HG02970 (cell line): ENCODE results near the gene CCM2L.

Experiments
- ATAC-seq: cut with Tn5 transposase; IDR thresholded peaks from one replicate; pipeline ENCODE4 v1.9.1; 2021; ENCODE audit warnings: mild to moderate bottlenecking, moderate library complexity, moderate number of reproducible peaks; ENCODE audit not compliant: unreplicated experiment, low FRiP score

The CCM2L gene

GRCh38 chr20:31991339-31991705 lies 18.9 kb upstream of the CCM2L start:
- ATAC-seq = no peak

DNA sequence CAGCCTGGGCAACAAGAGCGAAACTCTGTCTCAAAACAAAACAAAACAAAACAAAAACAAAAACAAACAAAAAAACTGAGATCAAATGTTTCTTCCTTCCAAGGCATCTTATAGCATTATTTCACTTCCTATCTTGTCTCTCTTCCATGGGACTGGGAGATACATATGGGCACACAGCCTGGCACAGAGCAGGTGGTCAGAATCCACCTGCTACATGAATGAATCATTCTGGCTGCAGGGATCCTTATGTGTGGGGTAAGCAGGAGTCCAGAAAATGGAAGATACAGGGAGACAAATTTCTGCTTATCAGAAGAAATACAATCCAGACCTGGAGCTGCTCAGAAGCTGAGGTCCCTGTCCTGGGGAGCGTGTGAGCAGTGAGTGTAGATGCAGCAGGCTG lies 18.2 kb upstream of the CCM2L start:
- no peak for ATAC-seq

DNA sequence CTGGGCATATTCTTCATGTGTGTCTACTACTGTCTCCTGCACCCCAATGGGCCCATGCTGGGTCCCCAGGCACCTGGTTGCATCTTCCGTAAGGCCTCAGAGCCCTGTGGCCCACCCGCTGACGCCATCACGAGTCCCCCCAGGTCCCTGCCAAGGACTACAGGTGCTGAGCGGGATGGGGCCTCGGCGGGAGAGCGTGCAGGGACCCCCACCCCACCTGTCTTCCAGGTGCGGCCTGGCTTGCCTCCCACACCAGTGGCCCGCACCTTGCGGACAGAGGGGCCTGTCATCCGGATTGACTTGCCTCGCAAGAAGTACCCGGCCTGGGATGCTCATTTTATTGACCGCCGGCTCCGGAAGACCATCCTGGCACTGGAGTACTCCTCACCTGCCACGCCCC lies 13.2 kb upstream of the CCM2L start:
- no peak for ATAC-seq

DNA sequence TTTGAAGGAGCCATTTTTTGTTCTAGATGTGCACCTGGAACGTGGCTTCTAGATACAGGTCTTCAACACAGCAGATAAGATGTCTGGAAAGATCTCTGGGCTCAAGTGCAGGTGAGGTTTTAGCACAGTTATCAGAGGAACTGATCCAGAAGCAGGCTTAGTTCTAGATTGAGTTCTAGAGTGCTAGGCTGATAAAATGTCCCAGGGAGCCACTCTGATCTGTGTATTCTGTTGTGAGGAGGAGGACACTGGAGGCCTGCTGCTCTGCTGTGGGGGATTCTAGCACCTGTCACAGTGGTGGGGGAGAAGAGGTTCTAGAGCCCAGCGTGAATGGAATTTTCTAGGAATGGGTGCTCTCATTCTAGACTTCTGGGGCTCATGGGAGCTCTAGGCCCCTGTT lies 12.0 kb upstream of the CCM2L start:
- ATAC-seq = no peak

DNA sequence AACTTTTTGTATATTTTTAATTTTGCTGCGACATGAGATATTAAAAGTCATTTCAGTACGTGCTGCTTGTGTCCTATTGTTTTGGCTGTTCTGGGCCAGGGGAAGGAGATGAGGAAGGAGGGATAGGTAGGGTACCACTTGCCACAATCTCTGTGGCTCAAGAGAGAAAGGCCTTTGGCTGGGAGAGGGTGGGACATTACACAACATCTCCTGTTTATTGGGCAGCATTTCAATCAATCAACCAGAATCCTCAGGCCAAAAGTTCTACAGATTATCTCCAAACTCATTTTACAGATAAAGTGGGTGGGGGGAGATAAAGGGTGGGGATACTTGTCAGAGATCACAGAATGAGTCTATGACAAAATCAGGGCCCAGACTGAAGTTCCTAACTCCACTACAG lies 6.9 kb upstream of the CCM2L start:
- no peak for ATAC-seq

DNA sequence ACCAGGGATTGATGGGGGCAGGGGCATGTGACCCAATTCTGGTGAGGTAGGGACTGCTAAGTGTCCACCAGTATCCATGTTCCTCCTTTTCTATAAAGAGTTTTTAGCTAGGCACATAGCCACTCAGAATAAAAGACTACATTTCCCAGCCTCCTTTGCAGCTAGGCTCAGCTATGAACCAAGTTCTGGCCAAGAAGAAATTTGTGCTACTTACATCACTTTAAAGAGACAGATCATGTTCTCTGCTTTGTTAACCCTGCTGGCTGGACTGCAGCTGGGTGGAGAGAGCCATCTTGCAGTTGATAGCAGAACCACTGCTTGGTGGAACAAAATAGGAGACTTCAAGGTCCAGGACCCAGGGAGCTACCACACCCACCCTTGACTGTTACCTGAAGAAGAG lies 5.3 kb upstream of the CCM2L start:
- no peak for ATAC-seq

DNA sequence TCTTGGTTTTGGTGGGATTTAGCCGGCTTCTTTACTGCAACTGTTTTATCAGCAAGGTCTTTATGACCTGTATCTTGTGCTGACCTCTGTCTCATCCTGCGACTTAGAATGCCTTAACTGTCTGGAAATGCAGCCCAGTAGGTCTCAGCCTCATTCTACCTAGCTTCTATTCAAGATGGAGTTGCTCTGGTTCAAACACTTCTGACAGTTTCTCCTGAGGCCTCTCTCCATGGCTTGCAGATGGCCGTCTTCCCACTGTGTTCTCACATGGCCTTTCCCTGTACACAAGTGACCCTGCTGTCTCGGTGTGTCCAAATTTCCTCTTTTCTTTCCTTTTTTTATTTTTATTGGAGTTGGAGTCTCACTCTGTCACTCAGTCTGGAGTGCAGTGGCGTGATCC lies 4.2 kb upstream of the CCM2L start:
- ATAC-seq = no peak

GRCh38 chr20:32006841-32007786 lies 3.1 kb upstream of the CCM2L start:
- no peak for ATAC-seq

DNA sequence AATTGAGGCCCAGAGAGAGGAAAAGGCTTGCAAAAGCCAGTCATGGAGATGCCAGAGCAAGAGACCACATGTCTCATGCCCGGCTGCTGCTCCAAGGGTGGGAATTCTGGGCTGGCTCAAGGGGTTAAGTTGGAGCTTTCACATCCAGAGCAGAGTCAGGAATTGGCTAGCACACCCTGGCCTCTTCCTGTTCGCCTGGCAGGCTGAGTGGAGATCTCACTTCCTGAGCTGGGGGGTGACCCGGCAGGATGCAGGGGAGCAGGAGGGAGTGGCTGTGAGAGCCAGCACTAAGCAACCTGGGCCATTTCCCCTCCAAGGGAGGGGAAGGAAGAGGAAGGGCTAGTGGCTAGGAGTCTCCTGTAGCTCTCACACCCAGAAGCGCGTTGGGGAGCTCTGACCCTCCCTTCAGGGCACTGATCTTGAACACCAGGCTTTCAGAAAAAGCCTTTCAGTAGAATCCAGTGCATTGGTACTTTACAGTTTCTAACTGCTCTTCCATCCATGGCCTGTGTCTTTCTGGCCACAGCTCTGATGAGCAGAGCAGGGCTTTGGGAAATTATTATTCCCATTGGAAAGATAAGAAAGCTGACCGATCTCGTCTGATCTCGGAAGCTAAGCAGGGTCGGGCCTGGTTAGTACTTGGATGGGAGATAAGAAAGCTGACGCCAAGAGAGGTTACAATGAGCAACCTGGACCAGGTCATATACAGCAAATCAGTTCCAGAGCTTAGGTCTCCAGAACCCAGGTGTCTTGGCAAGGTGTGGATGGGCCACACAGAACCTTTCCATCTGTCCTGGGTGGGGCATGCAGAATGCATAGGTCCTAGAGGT lies 2.2 kb upstream of the CCM2L start:
- no peak for ATAC-seq

GRCh38 chr20:32009564-32009963 lies 674 bp upstream of the CCM2L start:
- ATAC-seq = no peak

- ATAC-seq = no peak
Measured at GRCh38 chr20:32010666-32011065, 428 bp downstream of the CCM2L start.

DNA sequence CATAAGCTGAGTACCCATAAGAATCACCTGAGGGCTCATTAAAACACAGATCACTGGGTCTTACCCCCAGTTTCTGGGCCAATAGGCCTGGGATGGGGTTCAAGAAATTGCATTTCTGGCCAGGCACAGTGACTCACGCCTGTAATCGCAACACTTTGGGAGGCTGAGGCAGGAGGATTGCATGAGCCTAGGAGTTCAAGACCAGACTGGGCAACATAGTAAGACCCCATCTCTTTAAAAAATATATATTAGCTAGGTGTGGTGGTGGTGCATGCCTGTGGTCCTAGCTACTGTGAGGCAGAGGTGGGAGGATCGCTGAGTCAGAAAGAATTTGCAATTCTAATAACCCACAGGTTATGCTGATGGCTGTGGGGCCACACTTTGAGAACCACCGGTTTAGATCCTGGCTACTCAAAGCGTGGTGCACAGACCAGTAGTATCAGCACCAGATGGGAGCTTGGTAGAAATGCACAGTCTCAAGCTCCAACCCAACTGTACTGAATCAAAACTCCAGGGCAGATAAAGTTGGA lies 2.0 kb downstream of the CCM2L start:
- ATAC-seq = no peak

GRCh38 chr20:32013326-32013725 lies 3.1 kb downstream of the CCM2L start:
- ATAC-seq = no peak

DNA sequence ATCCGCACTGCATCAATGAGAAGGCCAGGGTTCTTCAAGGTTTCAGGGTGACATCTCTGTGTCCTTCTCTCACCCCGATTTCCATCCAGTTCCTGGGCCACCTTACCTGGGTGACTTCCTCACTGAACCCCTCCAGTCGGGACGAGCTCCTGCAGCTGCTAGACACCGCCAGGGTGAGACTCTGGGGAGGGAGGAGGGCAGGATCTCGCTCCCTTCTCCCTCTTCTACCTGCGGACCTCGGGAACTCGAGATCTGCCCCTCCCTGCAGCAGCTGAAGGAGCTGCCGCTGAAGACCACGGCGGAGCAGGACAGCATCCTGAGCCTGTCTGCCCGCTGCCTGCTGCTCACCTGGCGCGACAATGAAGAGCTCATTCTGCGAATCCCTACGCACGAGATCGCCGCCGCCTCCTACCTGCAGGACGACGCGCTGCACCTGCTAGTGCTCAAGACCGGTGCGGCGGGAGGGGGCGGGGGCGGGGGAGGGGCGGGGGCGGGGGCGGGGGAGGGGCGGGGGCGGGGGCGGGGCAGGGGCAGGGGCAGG lies 7.5 kb downstream of the CCM2L start:
- no peak for ATAC-seq

- ATAC-seq = no peak
Measured at GRCh38 chr20:32018269-32019155, 8.3 kb downstream of the CCM2L start.

GRCh38 chr20:32019156-32019510 lies 8.9 kb downstream of the CCM2L start:
- no peak for ATAC-seq

- ATAC-seq = no peak
Measured at GRCh38 chr20:32019563-32020463, 9.6 kb downstream of the CCM2L start.

- no peak for ATAC-seq
Measured at GRCh38 chr20:32021091-32021490, 10.9 kb downstream of the CCM2L start.

DNA sequence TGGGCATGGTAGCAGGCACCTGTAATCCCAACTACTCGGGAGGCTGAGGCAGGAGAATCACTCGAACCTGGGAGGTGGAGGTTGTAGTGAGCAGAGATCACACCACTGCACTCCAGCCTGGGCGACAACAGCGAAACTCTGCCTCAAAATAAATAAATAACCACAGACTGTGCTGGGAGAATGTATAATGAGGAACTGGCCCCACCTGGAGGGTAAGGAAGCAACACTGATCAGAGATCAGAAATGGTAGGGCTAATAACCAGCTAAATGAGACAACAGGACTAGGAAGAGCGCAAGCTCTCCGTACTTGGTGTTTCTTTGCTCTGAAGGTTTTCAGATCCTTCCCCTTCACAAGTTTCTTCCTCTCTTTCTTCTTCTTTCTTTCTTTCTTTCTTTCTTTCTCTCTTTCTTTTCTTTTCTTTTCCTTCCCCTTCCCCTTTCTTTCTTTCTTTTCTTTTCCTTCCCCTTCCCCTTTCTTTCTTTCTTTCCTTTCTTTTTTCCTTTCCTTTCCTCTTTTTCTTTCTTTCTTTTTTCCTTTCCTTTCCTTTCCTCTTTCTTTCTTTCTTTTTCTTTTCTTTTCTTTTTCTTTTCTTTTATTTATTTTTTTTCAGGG lies 14.6 kb downstream of the CCM2L start:
- ATAC-seq = no peak
